NCI-H774 (cell line): Measurements from ENCODE around the gene SIK3.
"Not testable (repeated sequence)": the region's sequence is repeated elsewhere in the genome, so short reads cannot be mapped to it uniquely, and the experiment has no call there.

ENCODE experiments used
- DNase-seq: peaks from one replicate; lab custom pipeline; 2025; lab: John Stamatoyannopoulos, UW

Gene SIK3

DNA sequence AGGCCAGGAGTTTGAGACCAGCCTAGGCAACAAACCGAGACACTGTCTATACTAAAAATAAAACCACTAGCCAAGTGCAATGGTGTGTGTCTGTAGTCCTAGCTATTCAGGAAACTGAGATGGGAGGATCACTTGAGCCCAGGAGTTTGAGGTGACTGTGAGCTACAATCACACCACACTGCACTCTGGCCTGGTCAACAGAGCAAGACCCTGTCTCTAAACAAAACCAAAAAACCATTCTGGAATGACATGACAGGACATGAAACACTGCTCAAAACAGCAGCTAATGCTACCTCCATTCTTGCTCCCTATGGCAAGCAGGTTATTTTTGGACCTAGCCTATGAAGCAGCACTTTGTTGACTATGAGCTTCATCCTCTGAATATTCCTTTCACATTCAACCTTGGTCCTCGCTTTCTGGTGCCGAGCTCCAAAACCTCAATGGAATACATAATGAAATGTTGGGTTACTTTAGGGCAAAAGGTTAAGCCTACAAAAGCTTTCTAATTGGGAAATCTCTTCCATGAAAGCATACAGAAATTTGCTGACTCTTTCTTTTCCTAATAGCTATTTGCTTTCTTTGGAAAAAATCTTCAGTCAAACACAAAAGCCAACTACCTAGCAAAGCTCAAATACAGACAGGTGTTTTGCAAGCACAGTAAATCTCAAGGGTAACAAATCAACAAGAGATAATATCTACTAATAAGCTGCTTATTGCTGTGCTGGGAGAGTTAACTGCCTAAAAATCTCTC lies 21.1 kb downstream of the SIK3 start:
- DNase-seq, result peak; percentile 75

DNA sequence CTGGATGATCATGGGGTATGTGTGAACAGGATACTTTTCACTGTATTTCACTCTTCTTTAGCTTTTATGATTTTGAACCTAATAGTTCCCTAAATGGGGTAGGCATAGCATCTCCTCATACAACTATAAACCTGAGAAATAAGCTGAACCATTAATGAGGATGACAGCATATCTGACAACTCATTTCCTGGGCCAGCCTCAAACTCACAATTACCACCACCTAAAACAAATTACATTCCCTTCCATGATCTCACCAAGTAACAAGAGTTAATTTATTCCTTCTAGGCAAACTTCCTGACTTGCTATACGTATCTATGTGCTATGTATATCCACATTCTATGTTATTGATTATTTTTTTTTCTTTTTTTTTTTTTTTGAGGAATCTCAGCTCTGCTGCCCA lies 23.0 kb downstream of the SIK3 start:
- no peak for DNase-seq

DNA sequence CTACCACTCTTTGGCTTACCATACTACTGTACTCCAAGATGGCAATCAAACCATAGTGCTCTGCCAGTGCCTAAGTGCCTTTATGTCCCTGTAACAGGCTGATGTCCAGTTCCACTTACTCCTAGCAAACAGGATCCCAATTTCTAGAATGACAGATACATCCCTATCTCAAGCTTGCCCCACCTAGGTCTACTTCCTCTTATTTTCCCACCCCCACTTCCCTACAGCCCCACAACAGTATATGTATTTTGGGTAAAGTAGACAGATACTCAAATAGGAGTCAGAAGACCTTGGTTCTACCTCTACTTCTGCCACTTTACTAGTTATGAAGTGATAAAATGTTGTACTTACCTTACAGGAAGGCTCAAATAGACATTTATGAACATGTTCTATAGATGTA lies 24.1 kb downstream of the SIK3 start:
- DNase-seq, result no peak

DNA sequence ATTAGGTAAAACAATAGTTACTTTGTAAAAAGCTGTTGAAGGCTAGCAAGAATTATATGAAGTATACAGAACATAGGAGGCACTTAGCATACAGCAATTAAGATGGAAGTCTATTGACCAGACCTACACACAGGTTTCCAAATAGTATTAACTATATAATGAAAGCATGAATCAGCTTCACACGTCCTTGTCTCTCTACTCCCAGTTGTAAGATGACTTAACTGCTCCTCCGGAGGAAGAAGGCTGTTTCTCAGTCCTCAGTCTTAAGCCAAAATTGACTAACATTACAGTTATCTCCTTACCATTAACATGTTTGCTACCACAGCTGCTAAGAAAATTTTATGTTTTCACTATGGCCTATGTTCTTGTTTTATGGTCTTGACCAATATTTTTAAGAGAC lies 24.7 kb downstream of the SIK3 start:
- DNase-seq, result no peak

DNA sequence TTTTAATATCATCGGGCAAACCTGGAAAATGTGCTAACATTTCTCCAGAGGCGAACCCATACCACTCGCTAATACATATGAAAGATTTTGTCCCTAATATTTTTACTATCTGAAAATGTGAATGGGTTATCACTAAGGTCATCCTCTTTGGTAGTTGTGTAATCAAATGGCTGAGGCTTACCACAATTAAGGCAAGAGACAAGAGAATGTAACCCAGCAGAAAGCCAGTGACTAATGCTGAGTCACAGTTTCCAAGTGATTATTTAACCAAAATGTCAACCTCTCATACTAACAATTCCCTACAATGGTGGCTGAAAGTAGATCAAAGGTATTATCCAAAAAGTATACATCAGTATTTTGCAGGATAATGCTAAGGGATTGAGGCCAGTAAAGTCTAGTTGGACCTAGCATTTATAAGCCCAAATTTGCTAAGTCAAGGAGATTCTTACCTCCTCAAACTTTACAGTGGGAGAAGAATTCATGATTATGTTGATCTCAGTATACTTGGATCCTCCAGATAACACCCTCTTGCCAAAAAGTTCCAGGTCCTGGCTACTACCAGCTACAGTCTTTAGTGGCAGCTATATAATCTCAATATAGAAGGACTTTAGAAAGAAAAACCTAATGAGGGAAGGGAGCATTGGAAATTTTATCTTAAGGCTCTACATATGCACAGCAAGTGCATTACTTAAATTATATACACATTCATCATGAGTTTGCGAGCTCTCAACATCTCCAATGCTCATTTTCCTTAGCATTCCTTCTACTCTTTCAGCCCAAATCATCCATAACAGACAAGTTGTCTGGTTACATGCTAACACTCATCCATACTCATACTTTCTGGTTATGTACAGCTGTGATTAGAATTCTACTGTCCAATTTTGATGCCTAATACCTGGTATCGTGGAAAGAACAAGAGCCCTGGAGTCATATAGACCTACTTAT lies 25.4 kb downstream of the SIK3 start:
- peak; percentile 43 for DNase-seq

GRCh38 chr11:117071344-117071787 lies 26.9 kb downstream of the SIK3 start:
- DNase-seq, result peak; percentile 51

DNA sequence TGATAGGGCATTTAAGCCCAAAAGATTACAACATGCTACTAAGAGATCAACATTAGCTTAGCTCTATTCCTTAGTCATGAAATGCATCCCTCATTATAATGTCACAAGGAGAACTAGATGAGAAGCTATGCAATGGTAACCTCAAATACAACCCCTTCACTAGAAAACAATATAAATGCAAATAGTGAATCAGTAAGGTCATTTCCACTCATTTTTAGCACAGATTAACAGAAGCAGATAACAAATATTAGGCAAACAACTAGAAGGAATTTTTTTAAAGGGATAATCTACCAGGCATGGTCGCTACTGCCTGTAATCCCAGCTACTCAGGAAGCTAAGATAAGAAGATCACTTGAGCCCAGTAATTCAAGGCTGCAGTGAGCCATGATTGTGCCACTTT lies 28.2 kb downstream of the SIK3 start:
- no peak for DNase-seq

DNA sequence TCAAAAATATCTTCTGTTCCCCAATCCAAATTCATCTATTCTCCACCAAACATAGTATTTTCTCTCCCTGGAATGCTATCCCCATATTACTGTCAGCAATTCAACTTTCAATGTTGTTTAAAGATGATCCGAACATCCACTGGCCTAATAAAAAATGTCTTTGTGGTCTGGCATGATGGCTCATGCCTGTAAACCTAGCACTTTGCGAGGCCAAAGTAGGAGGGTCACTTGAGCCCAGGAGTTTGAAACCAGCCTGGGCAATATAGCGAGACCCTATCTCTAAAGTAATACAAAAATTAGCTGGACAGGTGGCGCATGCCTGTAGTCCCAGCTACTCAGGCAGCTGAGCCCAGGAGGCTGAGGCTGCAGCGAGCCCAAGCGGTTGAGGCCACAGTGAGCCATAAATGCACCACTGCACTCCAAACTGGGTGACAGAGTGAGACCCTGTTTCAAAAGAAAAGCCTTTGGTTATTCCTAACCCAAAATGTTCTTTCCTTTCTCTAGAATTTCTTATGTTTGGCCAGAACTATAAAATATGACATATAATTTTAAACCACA lies 29.8 kb downstream of the SIK3 start:
- DNase-seq, result no peak

DNA sequence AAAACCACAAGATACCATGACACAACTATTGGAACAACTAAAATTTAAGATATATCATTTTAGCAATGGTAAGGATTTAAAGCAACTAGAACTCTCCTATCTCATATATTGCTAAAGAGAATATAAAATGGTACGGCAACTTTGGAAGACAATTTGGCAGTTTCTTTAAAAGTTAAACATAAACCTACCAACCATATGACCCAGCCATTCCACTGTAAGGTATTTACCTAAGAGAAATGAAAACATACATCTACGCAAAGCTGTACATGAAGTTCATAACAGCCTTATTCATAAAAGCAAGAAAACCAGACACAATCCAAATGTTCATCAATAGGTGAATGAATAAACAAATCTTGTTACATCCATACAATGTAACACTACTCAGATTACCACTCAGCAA lies 31.3 kb downstream of the SIK3 start:
- DNase-seq, result no peak

DNA sequence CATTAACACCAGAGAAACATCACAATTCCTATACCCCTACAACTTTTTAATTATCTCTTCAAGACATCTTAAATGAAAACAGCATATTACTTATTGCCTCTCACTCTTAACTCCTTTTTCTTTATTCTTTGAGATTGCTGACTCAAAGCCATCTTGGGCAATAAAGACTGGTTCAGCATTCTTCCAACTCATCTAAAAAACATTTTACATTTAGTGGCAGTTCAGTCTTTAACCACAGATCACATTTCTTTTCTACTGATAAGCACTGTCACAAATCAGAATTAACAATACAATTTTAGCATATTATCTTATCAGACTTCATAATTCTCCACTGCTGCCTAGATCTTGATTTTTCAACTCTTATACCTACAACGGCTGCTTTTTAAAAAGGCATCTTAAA lies 34.0 kb downstream of the SIK3 start:
- no peak for DNase-seq

DNA sequence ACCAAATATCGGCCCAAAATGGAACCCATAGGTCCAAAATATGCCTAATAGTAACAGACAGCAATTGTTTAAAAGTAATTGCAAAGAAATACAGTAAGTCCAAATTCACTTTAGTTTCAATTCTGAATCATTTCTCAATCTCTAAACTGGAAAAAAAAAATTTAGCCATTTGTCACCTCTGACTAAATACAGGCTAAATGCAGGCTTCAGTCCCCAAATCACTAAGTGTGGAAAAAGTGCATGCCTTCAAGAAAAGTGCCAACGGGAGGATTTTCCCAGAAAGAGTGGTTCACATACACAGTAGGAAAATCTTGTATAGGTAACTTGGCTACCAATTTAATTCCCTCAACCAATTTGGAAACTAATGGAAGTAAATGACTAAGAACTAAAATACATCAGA lies 35.7 kb downstream of the SIK3 start:
- no peak for DNase-seq

DNA sequence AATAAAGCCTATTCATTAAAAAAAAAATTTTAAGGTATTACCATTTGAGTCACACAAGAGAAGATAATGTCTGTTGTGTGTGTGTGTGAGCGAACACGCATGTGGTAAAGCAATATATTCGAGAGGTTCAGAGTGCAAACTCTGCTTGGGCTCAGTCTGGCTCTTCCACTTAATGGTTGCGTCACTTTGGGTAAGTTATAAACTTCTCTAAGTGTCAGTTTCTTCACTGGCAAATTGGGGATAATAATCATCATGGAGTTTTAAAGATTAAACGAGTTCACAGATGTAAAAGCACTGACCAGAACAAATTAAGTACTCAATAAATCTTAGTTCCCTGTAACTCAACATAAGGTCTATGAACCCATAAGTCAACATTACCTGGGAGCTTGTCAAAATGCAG lies 37.0 kb downstream of the SIK3 start:
- no peak for DNase-seq

DNA sequence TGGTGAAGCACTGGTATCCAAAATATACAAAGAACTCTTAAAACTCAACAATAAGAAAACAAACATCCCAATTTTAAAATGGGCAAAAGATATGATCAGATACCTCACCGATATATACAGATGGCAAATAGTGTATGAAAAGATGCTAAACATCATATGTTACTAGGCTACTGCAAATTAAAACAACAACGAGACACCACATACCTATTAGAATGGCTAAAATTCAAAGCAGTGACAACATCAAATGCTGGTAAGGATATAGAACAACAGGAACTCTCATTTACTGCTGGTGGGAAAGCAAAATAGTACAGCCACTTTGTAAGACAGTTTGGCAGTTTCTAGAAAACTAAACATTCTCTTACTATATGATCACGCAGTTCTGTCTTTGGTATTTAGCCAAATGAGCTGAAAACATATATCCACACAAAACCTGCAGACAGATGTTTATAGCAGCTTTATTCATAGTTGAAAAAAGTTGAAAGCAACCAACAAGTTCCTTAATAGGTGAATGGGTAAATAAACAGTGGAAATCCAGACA lies 38.5 kb downstream of the SIK3 start:
- DNase-seq, result no peak

GRCh38 chr11:117058761-117059261 lies 39.4 kb downstream of the SIK3 start:
- DNase-seq, result no peak

DNA sequence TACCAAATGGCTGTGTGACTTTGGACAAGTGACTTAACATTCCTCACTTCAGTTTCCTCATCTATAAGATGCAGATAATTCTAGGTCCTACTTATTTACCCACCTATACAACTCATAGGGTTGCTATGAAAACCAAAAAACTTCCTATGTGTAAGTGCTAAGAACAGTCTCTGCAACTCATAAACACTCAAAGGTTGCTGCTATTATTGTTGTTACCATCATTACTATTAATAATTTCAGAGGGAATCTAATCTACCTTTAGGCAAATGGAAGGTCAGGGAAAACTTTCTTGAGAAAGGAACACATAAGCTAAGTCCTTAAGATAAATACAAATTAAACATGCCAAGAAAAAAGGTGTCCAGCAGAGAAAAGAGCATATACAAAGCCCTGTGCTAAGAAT lies 40.5 kb downstream of the SIK3 start:
- DNase-seq, result no peak

GRCh38 chr11:117057317-117057716 lies 40.9 kb downstream of the SIK3 start:
- DNase-seq, result no peak

- no peak for DNase-seq
Measured at GRCh38 chr11:117055469-117055868, 42.8 kb downstream of the SIK3 start.

- no peak for DNase-seq
Measured at GRCh38 chr11:117054382-117054781, 43.8 kb downstream of the SIK3 start.

GRCh38 chr11:117052196-117053149 lies 45.8 kb downstream of the SIK3 start:
- no peak for DNase-seq

- DNase-seq, result not testable (repeated sequence)
Measured at GRCh38 chr11:117050121-117050520, 48.1 kb downstream of the SIK3 start.

GRCh38 chr11:117046627-117047026 lies 51.6 kb downstream of the SIK3 start:
- not testable (repeated sequence) for DNase-seq
